Left lobe of liver (tissue), 2 donors: ENCODE results near the gene DCHS1. TPM values are rescaled to one million over a fixed set of nuclear protein-coding genes. Genes with fewer than 3 reads are reported as not detected.

Experiments used
- ATAC-seq: fragments of 200-7000 bp; cut with Tn5 transposase; one replicate; pipeline ENCODE4 v1.9.1; 2020; ENCODE audit warnings: mild to moderate bottlenecking, moderate library complexity
- DNase-seq: peaks from one replicate; pipeline ENCODE4 v3.0.0-alpha.2; 2020; ENCODE audit warnings: low spot score
- total RNA-seq: library from RNA; stranded (reverse); gene quantifications from one replicate; pipeline ENCODE4 v1.2.1, GENCODE V29; 2021
- donor health status: DM: no; HTN: no; CAD: no; lungs with moderate emphysema.
- donor health status: DM: no; HTN: yes; CAD: no.

Gene DCHS1
- total RNA-seq, 1 donor from 2014 or later = 2.5 TPM

DNA sequence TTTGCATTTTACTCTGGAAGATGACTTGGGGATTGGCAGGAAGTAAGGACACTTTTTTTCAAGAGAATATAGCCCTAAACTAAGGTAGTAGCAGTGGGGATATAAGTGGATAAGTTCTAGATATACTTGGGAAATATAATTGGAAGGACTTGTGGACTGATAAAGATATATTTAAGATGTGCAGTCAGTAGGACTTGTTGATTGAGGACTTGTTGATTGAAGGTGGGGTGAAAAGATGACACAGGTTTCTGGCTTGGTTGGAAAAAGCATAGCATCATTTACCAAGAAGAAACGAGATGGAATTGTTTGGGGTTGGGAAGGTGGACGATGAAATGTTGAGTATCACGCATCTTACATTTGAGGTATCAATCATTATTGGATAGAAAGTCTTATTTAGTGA lies 42.1 kb downstream of the DCHS1 start:
- no peak for DNase-seq
- no peak for ATAC-seq

DNA sequence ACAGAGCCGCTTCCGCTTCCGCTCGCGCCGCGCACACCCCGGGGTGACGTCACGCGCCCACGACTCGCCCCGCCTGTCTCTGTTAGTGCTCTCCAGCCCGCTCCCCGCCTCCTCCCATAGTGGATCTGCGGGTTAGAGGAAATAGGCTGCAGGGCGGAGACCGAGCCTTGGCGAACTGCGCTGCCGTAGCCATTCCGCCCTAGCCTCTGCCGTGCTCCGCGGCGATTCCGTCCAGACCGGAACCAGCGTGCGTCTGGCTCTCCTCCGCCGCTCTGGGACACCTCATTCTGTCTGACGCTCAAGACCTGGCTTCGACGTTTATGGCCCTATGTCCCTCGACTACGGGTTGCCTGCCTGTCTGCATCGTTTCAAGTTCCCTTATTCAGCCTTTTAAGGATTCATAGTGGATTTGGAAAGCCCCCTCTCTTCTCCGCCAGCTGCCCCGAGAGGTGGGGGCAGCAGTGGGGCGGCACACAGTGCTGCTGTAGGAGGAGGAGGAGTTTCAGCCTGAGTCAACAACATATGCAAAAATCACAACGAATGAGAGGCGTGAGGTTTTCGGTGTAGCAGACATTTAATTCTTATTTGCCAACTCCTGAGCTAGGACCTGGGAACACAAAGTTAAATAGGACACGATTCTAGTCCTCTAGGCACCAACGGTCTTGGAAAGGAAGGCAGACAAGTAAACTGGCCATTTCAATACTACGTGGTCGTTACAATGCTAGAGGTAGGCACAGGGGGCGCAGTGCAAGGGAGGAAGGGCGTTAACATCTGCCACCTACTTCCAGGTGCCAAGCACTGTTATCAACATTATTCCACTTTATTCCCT lies 43.2 kb downstream of the DCHS1 start, which contains the start of gene TAF10:
Gene TAF10 (minus strand): TSS at position 4 of the 829 bp plus-strand sequence. CDS start 27 bp downstream, outside the sequence.
- DNase-seq (peak; percentile 97), ATAC-seq (peak; percentile 94)

GRCh38 chr11:6611963-6612212 lies 43.7 kb downstream of the DCHS1 start:
- ATAC-seq = no peak
- DNase-seq = no peak

- peak; percentile 0 for ATAC-seq
- no peak for DNase-seq
These were observed 44.3 kb downstream of the DCHS1 start for GRCh38 chr11:6611092-6611962.

DNA sequence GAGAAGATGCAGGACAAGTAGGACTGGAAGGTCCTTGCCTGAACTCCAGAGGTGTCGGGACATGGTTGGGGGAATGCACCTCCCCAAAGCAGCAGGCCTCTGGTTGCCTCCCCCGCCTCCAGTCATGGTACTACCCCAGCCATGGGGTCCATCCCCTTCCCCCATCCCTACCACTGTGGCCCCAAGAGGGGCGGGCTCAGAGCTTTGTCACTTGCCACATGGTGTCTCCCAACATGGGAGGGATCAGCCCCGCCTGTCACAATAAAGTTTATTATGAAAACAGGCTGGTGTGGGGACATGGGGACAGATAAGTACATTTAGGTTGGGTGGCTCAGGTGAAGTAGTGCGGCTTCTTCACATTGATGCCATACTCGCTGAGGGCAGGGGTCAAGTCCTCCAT lies 45.0 kb downstream of the DCHS1 start:
- no peak for ATAC-seq
- DNase-seq = no peak

GRCh38 chr11:6609502-6610015 lies 46.0 kb downstream of the DCHS1 start:
- no peak for DNase-seq
- ATAC-seq = no peak

DNA sequence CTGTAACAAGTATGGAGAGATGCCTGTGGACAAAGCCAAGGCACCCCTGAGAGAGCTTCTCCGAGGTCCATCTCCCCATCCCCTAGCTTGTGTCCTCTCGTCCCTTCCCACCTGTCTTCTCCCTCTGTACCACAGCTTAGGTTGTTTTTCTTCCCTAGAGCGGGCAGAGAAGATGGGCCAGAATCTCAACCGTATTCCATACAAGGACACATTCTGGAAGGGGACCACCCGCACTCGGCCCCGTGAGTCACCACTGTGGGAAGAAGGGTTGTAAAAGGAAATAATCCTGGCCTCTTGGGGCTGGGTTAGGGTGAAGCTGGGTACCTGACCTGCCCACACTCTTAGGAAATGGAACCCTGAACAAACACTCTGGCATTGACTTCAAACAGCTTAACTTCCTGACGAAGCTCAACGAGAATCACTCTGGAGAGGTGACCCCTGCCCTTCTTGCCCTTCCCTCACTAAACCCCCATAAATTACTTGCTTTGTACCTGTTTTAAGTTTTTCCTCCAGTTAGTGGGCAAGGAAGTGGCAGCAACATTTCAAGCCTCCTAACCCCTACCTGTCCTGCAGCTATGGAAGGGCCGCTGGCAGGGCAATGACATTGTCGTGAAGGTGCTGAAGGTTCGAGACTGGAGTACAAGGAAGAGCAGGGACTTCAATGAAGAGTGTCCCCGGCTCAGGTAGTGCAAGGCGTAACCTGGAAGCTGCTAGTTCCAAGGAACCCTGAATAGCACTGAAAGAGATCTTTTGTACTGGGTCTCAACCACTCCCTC lies 46.7 kb downstream of the DCHS1 start:
- ATAC-seq (no peak), DNase-seq (no peak)

DNA sequence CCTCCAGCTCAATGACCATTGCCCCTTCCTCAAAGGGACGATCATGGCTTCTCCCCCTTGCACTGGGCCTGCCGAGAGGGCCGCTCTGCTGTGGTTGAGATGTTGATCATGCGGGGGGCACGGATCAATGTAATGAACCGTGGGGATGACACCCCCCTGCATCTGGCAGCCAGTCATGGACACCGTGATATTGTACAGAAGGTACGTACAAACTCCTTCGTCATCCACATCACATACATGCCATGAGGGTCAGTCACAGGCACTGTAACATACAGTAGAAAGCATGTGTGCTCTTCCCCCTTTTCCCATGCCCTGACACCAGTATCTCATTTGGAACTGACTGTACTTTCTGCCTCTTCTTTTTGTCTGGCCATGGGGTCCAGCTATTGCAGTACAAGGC lies 47.6 kb downstream of the DCHS1 start:
- DNase-seq (no peak), ATAC-seq (no peak)

DNA sequence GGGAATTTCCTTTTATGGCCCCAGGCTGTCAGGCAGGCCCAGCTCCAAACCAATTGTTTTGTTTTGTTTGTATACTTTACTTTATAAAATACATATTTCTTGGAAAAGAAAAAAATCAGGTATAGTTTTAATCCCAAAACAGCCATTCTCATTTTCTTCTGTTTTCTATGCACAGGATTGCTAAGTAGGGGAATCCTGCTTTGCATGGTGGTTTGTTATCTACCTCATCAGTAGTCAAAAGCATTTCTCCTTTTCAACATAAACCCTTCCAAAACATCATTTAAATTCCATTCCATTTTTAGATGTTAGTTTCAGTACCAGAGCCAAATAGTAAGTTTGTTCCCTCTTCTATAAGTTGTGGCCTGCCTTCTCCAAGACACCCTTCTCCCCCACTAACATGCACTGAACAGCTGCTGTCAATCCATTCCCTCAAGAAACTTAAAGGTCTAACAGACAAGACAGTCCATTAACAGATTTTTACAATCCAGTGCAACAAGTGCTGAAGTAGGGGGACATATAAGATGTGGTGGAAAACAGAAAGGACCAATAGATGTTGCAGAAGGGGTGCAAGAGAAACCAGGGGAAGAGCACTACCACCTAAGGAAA lies 48.3 kb downstream of the DCHS1 start:
- DNase-seq (no peak), ATAC-seq (no peak)

DNA sequence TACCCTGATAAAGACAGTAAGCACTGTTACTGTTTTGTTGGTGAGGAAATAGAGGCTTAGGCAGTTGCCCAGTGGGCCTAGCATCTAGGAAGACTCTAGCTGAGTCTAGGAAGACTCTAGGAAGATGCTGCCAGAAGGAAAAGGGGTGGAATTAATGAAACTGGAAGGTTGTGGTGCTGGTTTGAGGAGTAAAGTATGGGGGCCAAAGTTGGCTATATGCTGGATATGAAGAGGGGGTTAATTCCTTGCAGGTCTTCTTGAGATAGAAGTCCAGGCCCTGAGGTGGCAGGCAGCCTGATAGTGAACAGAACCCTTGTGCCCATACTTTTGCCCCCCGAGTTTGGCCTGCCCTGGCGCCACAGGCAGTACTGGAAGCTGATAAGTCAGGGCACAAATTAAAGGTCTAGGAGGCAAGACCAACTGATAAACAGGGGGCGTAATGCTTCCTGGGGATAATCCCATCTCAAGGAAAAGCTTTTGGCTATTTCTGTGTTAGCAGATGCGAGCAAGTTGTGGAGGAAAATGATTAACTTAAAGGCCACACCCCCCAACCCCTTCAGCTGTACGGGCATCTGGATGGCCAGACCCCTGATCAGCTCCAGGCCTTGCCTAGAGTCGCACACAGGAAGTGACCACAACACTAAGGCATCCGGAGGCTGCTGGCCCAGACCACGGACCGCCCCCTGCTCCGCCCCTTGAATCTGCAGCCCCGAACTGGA lies 49.0 kb downstream of the DCHS1 start:
- DNase-seq = peak; percentile 78

GRCh38 chr11:6604790-6605189 lies 50.8 kb downstream of the DCHS1 start:
- DNase-seq (no peak), ATAC-seq (no peak)

More for the DNA sequence above, 49.0 kb downstream of the DCHS1 start:
- peak; percentile 50 for ATAC-seq

- DNase-seq = no peak
- peak; percentile 59 for ATAC-seq
These were observed 51.5 kb downstream of the DCHS1 start for GRCh38 chr11:6604081-6604626.

GRCh38 chr11:6603287-6604080 lies 52.1 kb downstream of the DCHS1 start, which contains the start of the genes ILK and RRP8:
Gene ILK (plus strand): TSS chr11:6603774. CDS start chr11:6604272, 498 bp downstream.
Gene RRP8 (minus strand): TSS chr11:6603616. CDS start chr11:6603502, 114 bp downstream.
- DNase-seq (peak; percentile 94), ATAC-seq (peak; percentile 92)

DNA sequence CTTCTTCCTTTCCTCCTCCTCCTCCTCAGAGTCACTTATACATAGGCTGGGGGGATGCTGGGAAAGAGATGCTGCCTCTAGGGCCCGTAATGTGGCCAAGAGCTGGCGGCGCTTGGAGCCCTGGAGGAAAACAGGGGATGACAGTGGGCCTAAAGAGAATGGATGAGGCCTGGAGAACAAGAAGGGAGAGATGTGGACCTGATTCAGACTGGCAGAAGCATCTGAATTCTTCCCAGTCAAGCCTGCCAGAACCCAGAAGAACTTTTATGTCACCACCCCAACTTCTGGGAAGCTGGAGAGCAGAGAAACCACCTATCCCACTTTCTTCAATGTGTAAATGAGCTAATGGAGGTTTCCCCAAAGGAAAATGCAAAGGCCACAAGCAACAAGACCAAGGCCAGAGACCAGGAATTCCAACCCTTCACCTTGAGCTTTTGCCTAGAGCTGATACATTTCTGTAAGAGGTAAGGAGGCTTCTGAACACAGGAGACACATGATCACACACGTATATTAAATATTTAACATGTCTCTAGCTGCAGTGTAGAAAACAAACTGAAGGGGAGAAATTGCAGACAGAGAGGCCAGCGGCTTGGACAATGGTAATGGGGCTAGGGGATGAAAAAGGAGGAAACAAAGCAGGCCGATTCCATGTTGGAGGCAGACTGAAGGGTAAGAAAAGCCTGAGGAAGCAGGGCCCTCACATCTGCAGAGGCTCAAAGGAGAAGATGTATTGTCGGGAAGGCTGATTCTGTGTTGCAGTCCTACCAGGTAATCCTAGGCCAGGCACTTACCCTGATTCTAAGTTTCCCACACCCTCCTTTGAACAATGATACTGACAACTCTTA lies 53.3 kb downstream of the DCHS1 start:
- no peak for ATAC-seq
- DNase-seq = no peak

DNA sequence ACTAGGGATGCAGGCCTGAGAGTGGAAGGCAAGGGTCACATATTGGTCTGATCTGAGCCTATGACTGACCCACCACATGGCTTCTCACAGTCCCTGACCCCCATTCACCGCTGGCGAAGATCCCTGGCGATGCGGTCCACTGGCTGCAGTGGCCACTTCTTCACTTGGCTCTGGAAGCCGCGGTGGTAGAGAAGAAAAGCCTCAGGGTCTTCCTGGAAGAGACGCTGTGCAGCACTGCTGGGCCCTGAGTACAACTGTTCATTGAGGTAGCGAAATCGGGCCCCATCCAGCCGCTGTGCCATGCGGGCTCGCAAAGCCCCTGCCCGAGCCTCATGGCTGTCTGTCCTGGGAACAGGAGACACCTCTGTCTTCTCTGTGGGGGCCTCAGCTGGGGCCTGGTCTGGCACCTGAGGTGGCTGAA lies 54.6 kb downstream of the DCHS1 start:
- ATAC-seq (no peak), DNase-seq (no peak)

- no peak for DNase-seq
These were observed 55.7 kb downstream of the DCHS1 start for GRCh38 chr11:6599881-6600390.

GRCh38 chr11:6599449-6599848 lies 56.2 kb downstream of the DCHS1 start:
- no peak for DNase-seq
- no peak for ATAC-seq

More at GRCh38 chr11:6599881-6600390, 55.7 kb downstream of the DCHS1 start:
- no peak for ATAC-seq
